ENCODE results near the gene RIC8B.
A peak's percentile ranks its signal among the peaks of the same experiment; 100 is the strongest.

Gene RIC8B

GRCh38 chr12:106750524-106750923 is 24.0 kb upstream of the RIC8B start:
- peaks cover 24% of the 10 kb centered on the region for H3K4me1 ChIP-seq (ENCODE audit: insufficient read depth, low read length, severe bottlenecking)
- no peak overlapping the region for H3K9ac ChIP-seq (ENCODE audit: low read length)
- no peaks in the 10 kb centered on the region for H3K27me3 ChIP-seq (ENCODE audit: insufficient read depth, low read length)
- no peaks in the 10 kb centered on the region for H3K79me2 ChIP-seq (ENCODE audit: insufficient read depth, low read length)
- H3K4me2 ChIP-seq (ENCODE audit: low read length), result no peak overlapping the region
- H3K27ac ChIP-seq (ENCODE audit: low read depth, low read length, poor library complexity, severe bottlenecking), result no peak overlapping the region
- no peak overlapping the region for H3K4me3 ChIP-seq (ENCODE audit: low read depth, low read length, poor library complexity, severe bottlenecking)
- no peak overlapping the region for H2AFZ ChIP-seq (ENCODE audit: low read length)
- no peaks in the 10 kb centered on the region for H3K9me3 ChIP-seq (ENCODE audit: low read length)
- no peaks in the 10 kb centered on the region for H3K9me2 ChIP-seq (ENCODE audit: low read depth, low read length)
- no peaks in the 10 kb centered on the region for H3K36me3 ChIP-seq (ENCODE audit: insufficient read depth, low read length)
- H4K20me1 ChIP-seq (ENCODE audit: insufficient read depth, low read length), result no peaks in the 10 kb centered on the region
- no peaks in the 10 kb centered on the region for H3F3A ChIP-seq (ENCODE audit: insufficient read depth, low read length)
- no peak for TF ChIP-seq CTCF (IDR thresholded peaks at IDR 0.05; ENCODE audit: low read length)
- no peak for TF ChIP-seq EZH2 (IDR thresholded peaks at IDR 0.05; ENCODE audit: borderline replicate concordance, low read length)

GRCh38 chr12:106753526-106753925 is 21.0 kb upstream of the RIC8B start:
- Histone ChIP-seq H3K9me2 (ENCODE audit: low read depth, low read length) (no peaks in the 10 kb centered on the region), H3K4me1 (ENCODE audit: insufficient read depth, low read length, severe bottlenecking) (peaks cover 26% of the 10 kb centered on the region), H3K27me3 (ENCODE audit: insufficient read depth, low read length) (no peaks in the 10 kb centered on the region), H3K9ac (ENCODE audit: low read length) (no peak overlapping the region; the same call in 1 of the 2 replicates), H3K36me3 (ENCODE audit: insufficient read depth, low read length) (no peaks in the 10 kb centered on the region), H4K20me1 (ENCODE audit: insufficient read depth, low read length) (no peaks in the 10 kb centered on the region), H3K79me2 (ENCODE audit: insufficient read depth, low read length) (no peaks in the 10 kb centered on the region), H2AFZ (ENCODE audit: low read length) (peak overlapping the region; percentile 70; the same call in 1 of the 2 replicates), H3K9me3 (ENCODE audit: low read length) (no peaks in the 10 kb centered on the region), H3K4me3 (ENCODE audit: low read depth, low read length, poor library complexity, severe bottlenecking) (peak overlapping the region; percentile 31), H3K4me2 (ENCODE audit: low read length) (peak overlapping the region; percentile 51), H3F3A (ENCODE audit: insufficient read depth, low read length) (no peaks in the 10 kb centered on the region), H3K27ac (ENCODE audit: low read depth, low read length, poor library complexity, severe bottlenecking) (peak overlapping the region; percentile 54)
- TF ChIP-seq CTCF (IDR thresholded peaks at IDR 0.05; ENCODE audit: low read length), result no peak
- no peak for TF ChIP-seq EZH2 (IDR thresholded peaks at IDR 0.05; ENCODE audit: borderline replicate concordance, low read length)

GRCh38 chr12:106754331-106754730 is 20.2 kb upstream of the RIC8B start:
- Histone ChIP-seq H3K9ac (ENCODE audit: low read length) (no peak overlapping the region), H3K27me3 (ENCODE audit: insufficient read depth, low read length) (no peaks in the 10 kb centered on the region), H4K20me1 (ENCODE audit: insufficient read depth, low read length) (no peaks in the 10 kb centered on the region), H3K9me3 (ENCODE audit: low read length) (no peaks in the 10 kb centered on the region), H3K9me2 (ENCODE audit: low read depth, low read length) (no peaks in the 10 kb centered on the region), H3K79me2 (ENCODE audit: insufficient read depth, low read length) (no peaks in the 10 kb centered on the region), H3K27ac (ENCODE audit: low read depth, low read length, poor library complexity, severe bottlenecking) (peak overlapping the region; percentile 54), H2AFZ (ENCODE audit: low read length) (no peak overlapping the region), H3K4me3 (ENCODE audit: low read depth, low read length, poor library complexity, severe bottlenecking) (no peak overlapping the region), H3K4me2 (ENCODE audit: low read length) (0 out of 2 replicates have a peak overlapping the region, but pooled peaks have one; percentile 51), H3K4me1 (ENCODE audit: insufficient read depth, low read length, severe bottlenecking) (peaks cover 34% of the 10 kb centered on the region), H3F3A (ENCODE audit: insufficient read depth, low read length) (no peaks in the 10 kb centered on the region), H3K36me3 (ENCODE audit: insufficient read depth, low read length) (no peaks in the 10 kb centered on the region)
- no peak for TF ChIP-seq EZH2 (IDR thresholded peaks at IDR 0.05; ENCODE audit: borderline replicate concordance, low read length)
- TF ChIP-seq CTCF (IDR thresholded peaks at IDR 0.05; ENCODE audit: low read length), result no peak
